Osteoblast (primary cell): ENCODE results near the gene MCOLN3. TPM values are rescaled to one million over a fixed set of nuclear protein-coding genes. Genes with fewer than 3 reads are reported as not detected.
A peak's percentile ranks its signal among the peaks of the same experiment; 100 is the strongest.

ENCODE experiments used
- DNase-seq: peaks from one replicate; pipeline ENCODE4 v3.0.0; 2011; ENCODE audit warnings: low spot score, mixed read lengths; ENCODE audit not compliant: insufficient read length; ENCODE audit errors: missing footprints
- H2AFZ ChIP-seq: 2 replicates; pipeline ENCODE4 v1.6.0; 2011; ENCODE audit warnings: mild to moderate bottlenecking, low read length
- H3K27ac ChIP-seq: 2 replicates; pipeline ENCODE4 v1.5.1; 2011; ENCODE audit warnings: mild to moderate bottlenecking, low read depth, low read length, moderate library complexity
- H3K27me3 ChIP-seq: 2 replicates; pipeline ENCODE4 v1.6.0; 2012; ENCODE audit warnings: mild to moderate bottlenecking, control low read depth, inconsistent platforms, low read length, moderate library complexity; ENCODE audit not compliant: insufficient read depth
- H3K36me3 ChIP-seq: 2 replicates; pipeline ENCODE4 v1.5.1; 2011; ENCODE audit warnings: mild to moderate bottlenecking, low read length, control low read depth, moderate library complexity; ENCODE audit not compliant: insufficient read depth
- H3K4me1 ChIP-seq: 2 replicates; pipeline ENCODE4 v1.5.1; 2011; ENCODE audit warnings: mild to moderate bottlenecking, low read length, control low read depth, moderate library complexity; ENCODE audit not compliant: insufficient read depth
- H3K4me2 ChIP-seq: 2 replicates; pipeline ENCODE4 v1.6.0; 2011; ENCODE audit warnings: mild to moderate bottlenecking, low read length; ENCODE audit not compliant: insufficient read depth
- H3K4me3 ChIP-seq: fragments of 200-600 bp; sonication (generic); 3 replicates; pipeline ENCODE4 v1.5.1; 2012; ENCODE audit warnings: mild to moderate bottlenecking, low read length, inconsistent platforms; ENCODE audit not compliant: insufficient read depth
- H3K79me2 ChIP-seq: 2 replicates; pipeline ENCODE4 v1.6.0; 2012; ENCODE audit warnings: mild to moderate bottlenecking, low read length, control low read depth, inconsistent platforms; ENCODE audit not compliant: insufficient read depth
- H3K9me3 ChIP-seq: 2 replicates; pipeline ENCODE4 v1.5.1; 2011; ENCODE audit warnings: low read depth, low read length, control low read depth
- H4K20me1 ChIP-seq: 2 replicates; pipeline ENCODE4 v1.6.0; 2012; ENCODE audit warnings: mild to moderate bottlenecking, low read length, control low read depth; ENCODE audit not compliant: insufficient read depth
- total RNA-seq: library from RNA; depleted of rRNA; stranded (reverse); fragments of >200 nt; gene quantifications from 2 replicates; pipeline ENCODE4 v1.2.3, GENCODE V29; 2012
- TF ChIP-seq, protein P1 (sequence below): IDR thresholded peaks from 2 replicates; pipeline ENCODE4 v1.5.1; 2011; ENCODE audit warnings: mild to moderate bottlenecking, low read depth, low read length, moderate library complexity; ENCODE audit errors: extremely low read depth

MCOLN3 gene
- total RNA-seq, 1 donor = 4.0 TPM

DNA sequence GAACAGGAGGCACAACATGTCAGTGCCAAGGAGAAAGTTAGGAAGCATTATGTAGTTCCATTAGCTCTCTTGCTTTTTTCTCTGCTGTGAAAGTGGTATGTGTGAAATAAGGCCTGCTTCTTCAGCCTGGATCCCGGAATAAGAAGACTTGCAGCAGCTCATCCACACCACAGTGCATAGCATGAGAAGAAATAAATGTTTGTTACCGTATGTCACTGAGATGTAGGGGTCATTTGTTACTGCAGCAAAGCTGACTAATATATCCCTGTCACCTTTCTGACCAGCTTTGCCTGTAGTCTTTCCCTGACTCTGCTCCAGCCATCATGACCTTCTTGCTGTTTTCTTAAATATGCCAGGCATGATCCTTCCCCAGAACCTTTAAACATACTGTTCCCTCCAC is 20.5 kb upstream of the MCOLN3 start:
- DNase-seq = no peak
- Histone ChIP-seq H3K9me3 (no peaks in the 10 kb centered on the region), H3K27ac (no peak overlapping the region), H3K4me3 (no peak overlapping the region), H4K20me1 (no peaks in the 10 kb centered on the region), H3K4me2 (no peak overlapping the region), H3K27me3 (no peaks in the 10 kb centered on the region), H3K36me3 (no peaks in the 10 kb centered on the region), H3K4me1 (no peaks in the 10 kb centered on the region), H3K79me2 (no peaks in the 10 kb centered on the region), H2AFZ (no peak overlapping the region)
- TF ChIP-seq, protein P1, sequence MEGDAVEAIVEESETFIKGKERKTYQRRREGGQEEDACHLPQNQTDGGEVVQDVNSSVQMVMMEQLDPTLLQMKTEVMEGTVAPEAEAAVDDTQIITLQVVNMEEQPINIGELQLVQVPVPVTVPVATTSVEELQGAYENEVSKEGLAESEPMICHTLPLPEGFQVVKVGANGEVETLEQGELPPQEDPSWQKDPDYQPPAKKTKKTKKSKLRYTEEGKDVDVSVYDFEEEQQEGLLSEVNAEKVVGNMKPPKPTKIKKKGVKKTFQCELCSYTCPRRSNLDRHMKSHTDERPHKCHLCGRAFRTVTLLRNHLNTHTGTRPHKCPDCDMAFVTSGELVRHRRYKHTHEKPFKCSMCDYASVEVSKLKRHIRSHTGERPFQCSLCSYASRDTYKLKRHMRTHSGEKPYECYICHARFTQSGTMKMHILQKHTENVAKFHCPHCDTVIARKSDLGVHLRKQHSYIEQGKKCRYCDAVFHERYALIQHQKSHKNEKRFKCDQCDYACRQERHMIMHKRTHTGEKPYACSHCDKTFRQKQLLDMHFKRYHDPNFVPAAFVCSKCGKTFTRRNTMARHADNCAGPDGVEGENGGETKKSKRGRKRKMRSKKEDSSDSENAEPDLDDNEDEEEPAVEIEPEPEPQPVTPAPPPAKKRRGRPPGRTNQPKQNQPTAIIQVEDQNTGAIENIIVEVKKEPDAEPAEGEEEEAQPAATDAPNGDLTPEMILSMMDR = no peak

DNA sequence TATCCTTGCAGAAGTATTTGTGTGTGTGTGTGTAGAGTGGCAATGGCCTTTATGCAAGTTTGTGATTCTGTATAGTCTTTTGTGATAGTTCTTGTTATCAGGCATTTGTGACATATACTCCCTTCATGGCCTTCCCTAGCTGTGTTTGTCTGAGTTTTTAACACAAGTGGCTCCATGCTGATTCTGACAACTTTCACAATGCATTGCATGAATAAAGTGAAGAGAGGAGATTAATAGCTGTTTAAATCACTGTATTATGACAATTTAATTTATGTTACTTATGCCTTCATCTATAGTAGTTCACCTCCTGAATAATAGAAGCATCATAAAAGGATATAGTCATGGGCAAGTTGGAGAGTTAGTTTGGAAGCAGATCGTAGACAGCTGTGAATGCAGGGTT is 17.2 kb upstream of the MCOLN3 start:
- H3K9me3 ChIP-seq = no peaks in the 10 kb centered on the region
- H2AFZ ChIP-seq = no peak overlapping the region
- no peak for DNase-seq
- no peaks in the 10 kb centered on the region for H3K79me2 ChIP-seq
- H3K4me2 ChIP-seq = no peak overlapping the region
- no peaks in the 10 kb centered on the region for H4K20me1 ChIP-seq
- H3K4me3 ChIP-seq = no peak overlapping the region
- H3K4me1 ChIP-seq = peaks cover 9% of the 10 kb centered on the region
- H3K27me3 ChIP-seq = no peaks in the 10 kb centered on the region
- H3K27ac ChIP-seq = no peak overlapping the region
- TF ChIP-seq, protein P1 = no peak
- no peaks in the 10 kb centered on the region for H3K36me3 ChIP-seq

- Histone ChIP-seq H4K20me1 (no peaks in the 10 kb centered on the region), H3K27ac (peak overlapping the region; percentile 99), H3K4me1 (peaks cover 13% of the 10 kb centered on the region), H3K79me2 (no peaks in the 10 kb centered on the region), H3K36me3 (no peaks in the 10 kb centered on the region), H2AFZ (peak overlapping the region; percentile 81), H3K27me3 (no peaks in the 10 kb centered on the region), H3K9me3 (no peaks in the 10 kb centered on the region), H3K4me2 (peak overlapping the region; percentile 88), H3K4me3 (peak overlapping the region; percentile 74)
- peak; percentile 18 for DNase-seq
- TF ChIP-seq, protein P1 = no peak
These were observed 14.2 kb upstream of the MCOLN3 start for GRCh38 chr1:85062425-85063026.

GRCh38 chr1:85061711-85062424 is 13.6 kb upstream of the MCOLN3 start:
- H2AFZ ChIP-seq = peak overlapping the region; percentile 81
- H3K36me3 ChIP-seq = no peaks in the 10 kb centered on the region
- peaks cover 13% of the 10 kb centered on the region for H3K4me1 ChIP-seq
- peak overlapping the region; percentile 99 for H3K27ac ChIP-seq
- no peaks in the 10 kb centered on the region for H3K9me3 ChIP-seq
- TF ChIP-seq, protein P1 = no peak
- no peaks in the 10 kb centered on the region for H3K79me2 ChIP-seq
- H3K27me3 ChIP-seq = no peaks in the 10 kb centered on the region
- peak overlapping the region; percentile 74 for H3K4me3 ChIP-seq
- DNase-seq = peak; percentile 96
- peak overlapping the region; percentile 88 for H3K4me2 ChIP-seq
- H4K20me1 ChIP-seq = no peaks in the 10 kb centered on the region
